Astrocyte of the cerebellum (primary cell): ENCODE data around the gene TMEM131.
"Not testable (repeated sequence)": the region's sequence is repeated elsewhere in the genome, so short reads cannot be mapped to it uniquely, and the experiment has no call there.

Experiments
- DNase-seq: peaks from one replicate; pipeline ENCODE4 v3.0.0-alpha.2; 2011; ENCODE audit warnings: low read depth
- H3K4me3 ChIP-seq: 2 replicates; pipeline ENCODE4 v1.5.1; 2011; ENCODE audit warnings: mild to moderate bottlenecking, low read depth, low read length, moderate library complexity
- CTCF ChIP-seq: IDR thresholded peaks from 2 replicates; pipeline ENCODE4 v1.5.1; 2012; ENCODE audit warnings: low read length, low read depth, moderate library complexity, mild to moderate bottlenecking; ENCODE audit errors: missing control alignments
- in situ Hi-C: cut with HindIII; loops from 2 replicates; pipeline ENCODE4 v1.10.0; 2017; ENCODE audit warnings: low sequenced_read_pairs

TMEM131 gene

GRCh38 chr2:97861177-97861576 is 134.6 kb downstream of the TMEM131 start:
- in situ Hi-C loops: no loop called here
- DNase-seq: no peak
- no peak for TF ChIP-seq CTCF
- H3K4me3 ChIP-seq: no peak overlapping the region

- no peak overlapping the region for H3K4me3 ChIP-seq
- in situ Hi-C loops: no loop called here
- DNase-seq: no peak
- TF ChIP-seq CTCF: no peak
Observed at GRCh38 chr2:97858442-97858841, 137.3 kb downstream of the TMEM131 start.

GRCh38 chr2:97857553-97857952 is 138.2 kb downstream of the TMEM131 start:
- in situ Hi-C loops: no loop called here
- no peak overlapping the region for H3K4me3 ChIP-seq
- no peak for TF ChIP-seq CTCF
- no peak for DNase-seq

GRCh38 chr2:97853057-97853456 is 142.7 kb downstream of the TMEM131 start:
- DNase-seq, in situ Hi-C loops, H3K4me3 ChIP-seq: not testable (repeated sequence)

- no peak for TF ChIP-seq CTCF
- H3K4me3 ChIP-seq: no peak overlapping the region
- in situ Hi-C loops: no loop called here
- DNase-seq: no peak
Observed at GRCh38 chr2:97851172-97851571, 144.6 kb downstream of the TMEM131 start.

- in situ Hi-C loops: no loop called here
- no peak overlapping the region for H3K4me3 ChIP-seq
- no peak for TF ChIP-seq CTCF
- peak; percentile 29 for DNase-seq
Observed at GRCh38 chr2:97849881-97850528, 145.7 kb downstream of the TMEM131 start.

GRCh38 chr2:97848306-97848705 is 147.4 kb downstream of the TMEM131 start:
- DNase-seq: no peak
- in situ Hi-C loops: no loop called here
- H3K4me3 ChIP-seq: no peak overlapping the region
- no peak for TF ChIP-seq CTCF

- DNase-seq, in situ Hi-C loops, H3K4me3 ChIP-seq: not testable (repeated sequence)
Observed at GRCh38 chr2:97846716-97847115, 149.0 kb downstream of the TMEM131 start.
